Stimulated activated CD4-positive, alpha-beta T cell treated with anti-CD3 and anti-CD28 coated beads, TNF-alpha, amount 100 ng/mL, for 48 hours (primary cell): ENCODE measurements around the gene PTGDS.

Experiments used
- DNase-seq, 3 donors: peaks; one replicate each; pipeline ENCODE4 v3.0.0-alpha.2; 2020; ENCODE audit warnings: low read depth in 3 of 3

The PTGDS gene

GRCh38 chr9:136945333-136946227, 31.7 kb upstream of the PTGDS start:
- no peak for DNase-seq

- no peak for DNase-seq
Observed at GRCh38 chr9:136946228-136947027, 30.9 kb upstream of the PTGDS start.

DNA sequence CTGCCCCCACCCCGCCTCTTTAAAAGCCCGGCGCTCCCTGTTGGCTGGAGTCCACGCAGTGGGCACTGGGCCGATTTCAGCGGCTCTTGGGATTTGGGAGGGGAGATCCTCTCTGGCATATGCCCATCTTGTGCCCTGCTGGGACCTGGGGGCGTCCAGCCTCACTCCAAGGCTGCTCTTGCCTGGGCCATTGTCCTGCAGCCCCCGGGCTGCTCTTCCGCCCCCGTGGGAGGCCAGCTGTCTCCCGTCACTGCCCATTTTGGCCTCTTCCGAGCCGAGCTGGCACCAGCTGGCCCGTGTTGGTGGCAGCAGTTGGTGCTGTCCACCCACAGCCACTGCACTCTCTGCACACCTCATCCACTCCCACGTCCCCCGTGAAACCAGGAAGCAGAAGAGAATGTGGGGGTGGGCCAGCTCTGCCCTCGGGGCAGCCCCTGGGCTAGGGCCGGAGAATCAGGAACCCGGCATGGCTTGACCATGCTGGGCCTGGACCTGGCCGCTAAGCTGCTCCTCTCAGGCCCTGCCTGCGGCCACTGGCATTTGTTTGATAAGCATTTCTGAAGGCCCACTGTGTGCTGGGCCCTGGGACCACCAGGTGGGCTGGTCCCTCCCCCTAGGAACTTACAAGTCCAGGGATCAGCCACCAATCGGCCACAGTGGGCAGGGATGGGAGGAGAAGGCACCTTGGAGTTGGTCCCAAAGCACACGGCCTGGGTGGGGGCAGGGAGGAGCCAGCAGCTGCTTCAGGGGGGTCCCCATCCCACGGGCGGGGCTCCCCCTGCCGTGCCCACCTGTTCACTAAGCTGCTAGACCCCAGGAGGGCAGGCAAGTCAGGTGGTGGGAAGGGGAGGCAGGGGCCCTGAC, 30.0 kb upstream of the PTGDS start:
- DNase-seq: no peak

- DNase-seq: no peak
Observed at GRCh38 chr9:136947955-136948510, 29.3 kb upstream of the PTGDS start.

DNA sequence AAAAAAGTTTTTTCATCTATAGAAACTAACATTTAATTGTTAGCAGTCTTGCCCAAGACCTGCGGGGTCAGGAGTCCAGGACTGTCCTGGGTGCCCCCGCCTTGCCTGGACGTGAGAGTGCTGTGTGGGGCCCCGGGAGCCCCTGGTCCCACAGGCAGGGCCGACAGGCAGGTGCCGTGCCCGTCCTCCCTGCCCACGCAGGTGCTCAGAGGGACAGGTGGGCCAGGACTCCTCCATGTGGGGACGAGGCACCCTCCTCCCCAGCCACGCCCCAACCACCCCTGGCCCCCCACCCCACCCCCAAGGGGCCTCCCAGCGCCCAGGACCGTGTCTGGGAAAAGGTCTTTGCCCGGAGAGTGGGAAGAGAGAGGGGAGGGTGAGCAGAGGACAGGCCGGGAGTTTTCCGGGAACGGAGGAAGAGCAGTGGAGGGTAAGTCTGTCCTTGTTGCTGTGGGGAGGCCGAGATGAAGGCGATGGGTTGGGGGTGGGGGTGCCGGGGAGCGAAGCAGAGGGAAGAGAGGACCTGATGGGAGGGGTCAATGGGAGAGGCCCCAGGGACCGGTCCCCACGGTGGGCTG, 28.0 kb upstream of the PTGDS start:
- no peak for DNase-seq

GRCh38 chr9:136949817-136950655, 27.3 kb upstream of the PTGDS start:
- DNase-seq: peak; percentile 90 to 94 (median 91)

DNA sequence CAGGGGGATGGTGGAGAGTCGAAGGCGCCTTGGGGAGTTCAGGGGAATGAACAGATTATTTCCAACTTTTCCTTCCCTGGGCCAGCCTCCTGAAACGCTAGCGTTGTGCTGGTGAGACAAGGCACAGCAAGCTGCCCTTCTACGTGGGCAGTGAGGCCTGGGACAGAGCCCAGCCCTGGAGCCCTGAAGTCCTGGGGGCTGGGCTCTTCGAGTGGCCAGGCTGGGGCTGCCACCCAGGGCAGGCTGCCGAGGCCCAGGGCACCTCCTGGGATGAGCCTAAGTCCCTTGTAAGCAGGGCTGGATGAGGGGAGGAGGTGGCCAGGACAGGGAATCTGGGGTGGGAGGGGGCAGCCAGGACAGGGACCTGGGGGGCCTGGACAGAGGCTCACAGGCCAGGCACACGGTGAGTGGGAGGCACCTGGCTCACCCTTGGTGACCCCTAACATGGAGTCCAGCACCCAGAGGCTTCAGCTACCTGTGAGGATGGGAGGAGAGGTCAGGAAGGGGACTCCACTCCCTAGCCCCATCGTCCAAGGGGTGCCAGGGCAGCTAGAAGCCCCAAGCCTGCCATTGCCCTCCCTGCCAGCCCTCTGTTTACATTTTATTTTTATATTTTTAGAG, 26.5 kb upstream of the PTGDS start:
- no peak for DNase-seq

- DNase-seq: no peak
Observed at GRCh38 chr9:136951541-136952320, 25.6 kb upstream of the PTGDS start, which contains the start of gene LCN12. Gene LCN12, plus strand, starts transcription at chr9:136952273. Its CDS starts 55 bp downstream, at chr9:136952328.

GRCh38 chr9:136952321-136952850, 24.9 kb upstream of the PTGDS start:
- no peak for DNase-seq

DNA sequence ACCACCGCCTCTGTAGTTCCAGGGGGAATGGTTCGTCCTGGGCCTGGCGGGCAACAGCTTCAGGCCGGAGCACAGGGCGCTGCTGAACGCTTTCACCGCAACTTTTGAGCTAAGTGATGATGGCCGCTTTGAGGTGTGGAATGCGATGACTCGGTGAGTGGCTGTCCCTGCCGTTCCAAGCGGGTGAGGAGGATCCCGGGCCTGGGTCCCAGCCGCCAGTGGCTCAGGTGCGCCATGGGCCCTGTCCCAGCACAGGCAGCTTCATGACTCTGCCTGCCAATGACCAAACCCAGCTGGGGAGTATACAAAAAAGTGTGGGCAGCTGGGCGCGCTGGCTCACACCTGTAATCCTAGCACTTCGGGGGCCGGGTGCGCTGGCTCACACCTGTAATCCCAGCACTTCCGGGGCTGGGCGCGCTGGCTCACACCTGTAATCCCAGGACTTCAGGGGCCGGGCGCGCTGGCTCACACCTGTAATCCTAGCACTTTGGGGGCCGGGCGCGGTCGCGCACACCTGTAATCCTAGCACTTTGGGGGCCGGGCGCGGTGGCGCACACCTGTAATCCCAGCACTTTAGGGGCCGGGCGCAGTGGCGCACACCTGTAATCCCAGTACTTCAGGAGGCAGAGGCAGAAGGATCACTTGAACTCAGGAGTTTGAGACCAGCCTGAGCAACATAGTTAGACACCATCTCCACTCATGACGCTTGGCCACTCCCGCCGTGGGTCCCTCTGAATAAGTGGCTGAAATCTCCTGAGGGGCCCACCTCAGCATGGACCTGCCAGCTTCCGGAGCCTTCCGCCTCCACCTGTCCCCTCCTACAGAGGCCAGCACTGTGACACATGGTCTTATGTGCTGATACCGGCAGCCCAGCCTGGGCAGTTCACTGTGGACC, 24.2 kb upstream of the PTGDS start:
- DNase-seq: no peak

DNA sequence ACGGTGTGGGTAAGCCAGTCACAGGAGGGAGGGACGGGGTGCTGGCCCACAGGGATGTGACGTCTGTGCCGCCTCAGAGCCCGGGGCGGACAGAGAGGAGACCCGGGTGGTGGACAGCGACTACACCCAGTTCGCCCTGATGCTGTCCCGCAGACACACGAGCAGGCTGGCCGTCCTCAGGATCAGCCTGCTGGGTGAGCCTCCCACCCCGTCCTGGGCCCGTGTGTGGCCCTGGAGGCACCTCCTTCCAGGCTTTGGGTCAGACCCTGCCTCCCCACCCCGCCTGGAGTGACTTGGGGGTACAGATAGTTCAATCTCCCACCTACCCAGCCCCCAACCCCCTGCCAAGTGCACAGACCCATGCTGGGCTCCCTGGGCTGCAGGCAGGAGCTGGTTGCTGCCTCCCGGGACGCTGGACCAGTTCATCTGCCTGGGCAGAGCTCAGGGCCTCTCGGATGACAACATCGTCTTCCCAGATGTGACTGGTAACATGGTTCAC, 23.5 kb upstream of the PTGDS start:
- DNase-seq: no peak

GRCh38 chr9:136954270-136955083, 22.8 kb upstream of the PTGDS start:
- DNase-seq: no peak

GRCh38 chr9:136955202-136955942, 21.9 kb upstream of the PTGDS start:
- no peak for DNase-seq

GRCh38 chr9:136955943-136956335, 21.4 kb upstream of the PTGDS start:
- no peak for DNase-seq

DNA sequence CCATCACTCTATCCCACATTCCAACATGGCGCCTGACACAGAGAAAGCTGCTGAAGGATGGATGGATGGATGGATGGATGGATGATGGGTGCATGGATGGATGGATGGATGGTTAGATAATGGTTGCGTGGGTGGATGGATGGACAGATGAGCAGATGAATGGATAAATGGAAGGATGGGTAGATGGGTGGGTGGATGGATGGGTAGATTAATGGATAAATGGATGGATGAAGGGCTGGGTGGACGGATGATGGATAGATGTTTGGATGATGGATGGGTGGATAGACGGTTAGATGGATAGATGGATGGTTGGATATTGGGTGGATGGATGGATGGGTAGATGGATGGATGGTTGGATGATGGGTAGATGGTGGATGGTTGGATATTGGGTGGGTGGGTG, 20.7 kb upstream of the PTGDS start:
- DNase-seq: no peak

GRCh38 chr9:136957461-136957860, 19.8 kb upstream of the PTGDS start:
- no peak for DNase-seq
